SK-N-SH (cell line): ENCODE measurements around the gene BTBD3. TPM values are rescaled to one million over a fixed set of nuclear protein-coding genes. Genes with fewer than 3 reads are reported as not detected.

Experiments
- CTCF ChIA-PET: fragments of 300-600, 350-600 bp; formaldehyde crosslinking; extraction: SDS; loops from one replicate; lab custom pipeline; 2021; lab: Yijun Ruan, JAX
- POLR2A ChIA-PET: fragments of 350-600 bp; sonication (Branson Sonifier 250); formaldehyde crosslinking; extraction: SDS; loops from one replicate; lab custom pipeline; 2020; ENCODE audit warnings: antibody characterized with exemption, inconsistent platforms; lab: Yijun Ruan, JAX
- DNase-seq: peaks from one replicate; pipeline ENCODE4 v3.0.0; 2012
- H2AFZ ChIP-seq: fragments of 200-600 bp; sonication (generic); 2 replicates; pipeline ENCODE4 v1.8.1; 2016; ENCODE audit warnings: antibody characterized with exemption, mild to moderate bottlenecking, low read depth
- H3F3A ChIP-seq: fragments of 200-600 bp; sonication (generic); replicated peaks from 2 replicates; pipeline ENCODE3; 2016; ENCODE audit warnings: antibody characterized with exemption, mild to moderate bottlenecking; ENCODE audit not compliant: insufficient read depth
- H3K27ac ChIP-seq, 2 experiments: fragments of 200-500 bp in 1 of 2; fragments of 200-600 bp in 1 of 2; sonication (Bioruptor generic) in 1 of 2; sonication (generic), shearing (Covaris generic) in 1 of 2; 2 replicates each; pipeline versions ENCODE4 v1.5.1 to v1.6.1; 2014 to 2016; ENCODE audit warnings: low read depth in 2 of 2, inconsistent platforms in 1 of 2, low read length in 1 of 2, mild to moderate bottlenecking in 1 of 2, mixed read lengths in 1 of 2
- H3K27me3 ChIP-seq: fragments of 200-600 bp; sonication (generic), shearing (Covaris generic); 2 replicates; pipeline ENCODE4 v1.6.1; 2016; ENCODE audit warnings: mixed run types; ENCODE audit not compliant: insufficient read depth
- H3K36me3 ChIP-seq, 2 experiments: fragments of 200-500 bp in 1 of 2; fragments of 200-600 bp in 1 of 2; sonication (Bioruptor generic) in 1 of 2; sonication (generic) in 1 of 2; replicated peaks in 1 of 2; 2 replicates each; pipeline versions ENCODE3 to v1.5.1; 2014 to 2016; ENCODE audit warnings: low read length in 1 of 2, mild to moderate bottlenecking in 1 of 2; ENCODE audit not compliant: insufficient read depth in 2 of 2, control insufficient read depth in 1 of 2
- H3K4me1 ChIP-seq, 2 experiments: fragments of 200-500 bp in 1 of 2; fragments of 200-600 bp in 1 of 2; sonication (Bioruptor generic) in 1 of 2; sonication (generic), shearing (Covaris generic) in 1 of 2; 2 replicates each; pipeline versions ENCODE4 v1.5.1 to v1.6.1; 2014 to 2016; ENCODE audit warnings: low read depth in 1 of 2, low read length in 1 of 2, mixed run types in 1 of 2; ENCODE audit not compliant: insufficient read depth in 2 of 2, control insufficient read depth in 1 of 2
- H3K4me2 ChIP-seq: fragments of 200-600 bp; sonication (generic), shearing (Covaris generic); 2 replicates; pipeline ENCODE4 v1.6.1; 2017; ENCODE audit warnings: mixed run types
- H3K4me3 ChIP-seq, 2 experiments: fragments of 200-500 bp in 1 of 2; fragments of 200-600 bp in 1 of 2; sonication (Bioruptor generic) in 1 of 2; sonication (generic), shearing (Covaris generic) in 1 of 2; 2 replicates each; pipeline versions ENCODE4 v1.5.1 to v1.8.1; 2014 to 2016; ENCODE audit warnings: low read depth in 2 of 2, inconsistent platforms in 1 of 2, low read length in 1 of 2, mild to moderate bottlenecking in 1 of 2, mixed read lengths in 1 of 2, moderate library complexity in 1 of 2
- H3K79me2 ChIP-seq: fragments of 200-600 bp; sonication (generic); 2 replicates; pipeline ENCODE4 v1.8.1; 2017; ENCODE audit warnings: mild to moderate bottlenecking; ENCODE audit not compliant: insufficient read depth
- H3K9ac ChIP-seq: fragments of 200-600 bp; sonication (generic); 2 replicates; pipeline ENCODE4 v1.6.1; 2017; ENCODE audit warnings: mixed run types
- H3K9me2 ChIP-seq: fragments of 200-600 bp; sonication (generic); 2 replicates; pipeline ENCODE4 v1.6.1; 2017; ENCODE audit warnings: mixed run types
- H3K9me3 ChIP-seq: fragments of 200-600 bp; sonication (generic); 2 replicates; pipeline ENCODE4 v1.6.1; 2017; ENCODE audit warnings: mixed run types, mild to moderate bottlenecking, moderate library complexity
- H4K20me1 ChIP-seq: fragments of 200-600 bp; sonication (generic); 2 replicates; pipeline ENCODE4 v1.6.1; 2017; ENCODE audit warnings: mild to moderate bottlenecking, mixed run types; ENCODE audit not compliant: insufficient read depth
- EP300 ChIP-seq, 2 experiments: IDR thresholded peaks; 2 replicates each; pipeline versions ENCODE4 v1.4.0 to v1.6.1; 2012; ENCODE audit warnings: borderline replicate concordance in 1 of 2, low read depth in 1 of 2, low read length in 1 of 2
- EZH2phosphoT487 ChIP-seq: fragments of 200-600 bp; sonication (generic); IDR thresholded peaks from 2 replicates; pipeline ENCODE4 v1.6.1; 2017; ENCODE audit warnings: low read depth, mixed run types, mild to moderate bottlenecking, antibody characterized with exemption, moderate library complexity, borderline replicate concordance
- FOXJ3 ChIP-seq: sonication (generic); formaldehyde crosslinking; IDR thresholded peaks from 2 replicates; pipeline ENCODE4 v1.5.1; 2020; ENCODE audit warnings: mild to moderate bottlenecking, missing genetic modification reagents
- FOXM1 ChIP-seq: IDR thresholded peaks from 2 replicates; pipeline ENCODE4 v1.4.0; 2012; ENCODE audit warnings: low read depth, mild to moderate bottlenecking
- IRF3 ChIP-seq: fragments of 150-350 bp; IDR thresholded peaks from 2 replicates; pipeline ENCODE4 v1.6.1; 2016; ENCODE audit warnings: mild to moderate bottlenecking, low read depth, low read length
- MAX ChIP-seq: IDR thresholded peaks from 2 replicates; pipeline ENCODE4 v1.4.0; 2012; ENCODE audit warnings: low read depth
- POLR2AphosphoS5 ChIP-seq: IDR thresholded peaks from 2 replicates; pipeline ENCODE4 v1.6.1; 2012; ENCODE audit warnings: low read depth, low read length
- RAD21 ChIP-seq: IDR thresholded peaks from 2 replicates; pipeline ENCODE4 v1.6.1; 2012; ENCODE audit warnings: mild to moderate bottlenecking, low read length
- RCOR1 ChIP-seq: fragments of 150-350 bp; IDR thresholded peaks from 2 replicates; pipeline ENCODE4 v1.6.1; 2017; ENCODE audit warnings: antibody characterized with exemption, low read length
- REST ChIP-seq: IDR thresholded peaks from 2 replicates; pipeline ENCODE4 v1.6.1; 2012; ENCODE audit warnings: mild to moderate bottlenecking, low read depth, low read length, moderate library complexity
- RFX5 ChIP-seq: IDR thresholded peaks from 2 replicates; pipeline ENCODE4 v1.6.1; 2012; ENCODE audit warnings: mild to moderate bottlenecking, improper control_type of control experiment, low read length
- SMC3 ChIP-seq: IDR thresholded peaks from 2 replicates; pipeline ENCODE4 v1.6.1; 2012; ENCODE audit warnings: low read depth, low read length, improper control_type of control experiment
- TEAD4 ChIP-seq: IDR thresholded peaks from 2 replicates; pipeline ENCODE4 v1.4.0; 2012; ENCODE audit warnings: mild to moderate bottlenecking, borderline replicate concordance; ENCODE audit not compliant: insufficient read depth
- USF1 ChIP-seq: IDR thresholded peaks from 2 replicates; pipeline ENCODE4 v1.4.0; 2012; ENCODE audit warnings: low read depth, borderline replicate concordance
- YY1 ChIP-seq: IDR thresholded peaks from 2 replicates; pipeline ENCODE4 v1.4.0; 2012; ENCODE audit warnings: low read depth, mild to moderate bottlenecking
- WGBS: methylation state at CpG from one replicate; pipeline ENCODE4 v1.1.6; 2017; ENCODE audit warnings: low lambda C conversion rate; 5-methylcytosine and 5-hydroxymethylcytosine counted together
- polyA plus RNA-seq, 3 experiments: library from polyadenylated mRNA; depleted of rRNA; stranded (reverse); fragments of >200 nt; gene quantifications; 2 replicates each; pipeline ENCODE4 v1.2.3, GENCODE V29; 2012

The BTBD3 gene
- polyA plus RNA-seq, 1 of the 3 experiments (the other 2 are of a cell fraction), result 10.2 TPM

GRCh38 chr20:11918391-11918845, 725 bp downstream of the BTBD3 start:
- no peaks in the 10 kb centered on the region for H3F3A ChIP-seq
- POLR2A ChIA-PET, result no interaction called here
- no peaks in the 10 kb centered on the region for H3K9me2 ChIP-seq
- no peak overlapping the region for H3K4me3 ChIP-seq
- peaks cover 7 to 23% of the 10 kb centered on the region in 2 experiments for H3K36me3 ChIP-seq
- H4K20me1 ChIP-seq, result no peaks in the 10 kb centered on the region; the same call in 1 of the 2 replicates
- CTCF ChIA-PET, result interaction anchor here (0.8 to 1.8 kb wide), 2 partner anchors 13 to 650 kb away, joined by 3 to 6 read pairs; no protein-coding TSS in a partner anchor
- 84% methylated on average over 5 of the region's 5 CpGs for WGBS
- no peaks in the 10 kb centered on the region for H3K9me3 ChIP-seq
- H3K27ac ChIP-seq, result no peak overlapping the region
- no peaks in the 10 kb centered on the region for H3K27me3 ChIP-seq
- H2AFZ ChIP-seq, result no peak overlapping the region
- no peak overlapping the region for H3K4me2 ChIP-seq
- no peak overlapping the region for H3K9ac ChIP-seq
- peaks cover 49% of the 10 kb centered on the region for H3K79me2 ChIP-seq
- no peak for DNase-seq
- TF ChIP-seq USF1 (no peak), YY1 (no peak), EP300 (IDR thresholded peaks at IDR 0.05; ENCODE audit: borderline replicate concordance in 1 of 2, low read depth in 1 of 2, low read length in 1 of 2) (no peak), RCOR1 (no peak), POLR2AphosphoS5 (no peak), FOXJ3 (no peak), REST (no peak), RAD21 (no peak), MAX (no peak), EZH2phosphoT487 (no peak), IRF3 (no peak), RFX5 (no peak), FOXM1 (no peak), TEAD4 (no peak), SMC3 (no peak)
- TF ChIP-seq, all 33 proteins: peak for 0
- H3K4me1 ChIP-seq, result peaks cover 4 to 13% of the 10 kb centered on the region in 2 experiments; a peak in 3 of 4 replicates
